Measurements from ENCODE around the gene SLC6A19. TPM values are rescaled to one million over a fixed set of nuclear protein-coding genes. Genes with fewer than 3 reads are reported as not detected.

The SLC6A19 gene
- polyA plus RNA-seq, 1 of the 3 experiments (the other 2 are of a cell fraction), result not detected

GRCh38 chr5:1188464-1188863 lies 12.9 kb upstream of the SLC6A19 start:
- H3K27ac ChIP-seq (ENCODE audit: low read depth in 2 of 2, low read length in 1 of 2), result no peak overlapping the region
- peaks cover 0 to 20% of the 10 kb centered on the region in 2 experiments; a peak in 1 of 4 replicates for H3K4me1 ChIP-seq (ENCODE audit: control insufficient read depth in 1 of 2, insufficient read depth in 2 of 2, low read depth in 1 of 2, low read length in 1 of 2)
- no peak overlapping the region for H2AFZ ChIP-seq (ENCODE audit: low read depth)
- no peak for DNase-seq
- H3K79me2 ChIP-seq (ENCODE audit: insufficient read depth), result no peaks in the 10 kb centered on the region
- TF ChIP-seq JUND (IDR thresholded peaks at IDR 0.05) (no peak), FOXM1 (IDR thresholded peaks at IDR 0.05; ENCODE audit: low read depth) (no peak), NRF1 (IDR thresholded peaks at IDR 0.05; ENCODE audit: low read depth, low read length) (no peak), POLR2AphosphoS5 (IDR thresholded peaks at IDR 0.05; ENCODE audit: low read depth, low read length) (no peak), PBX3 (IDR thresholded peaks at IDR 0.05) (no peak), CHD2 (IDR thresholded peaks at IDR 0.05; ENCODE audit: low read length, partially characterized antibody) (no peak), FOSL2 (IDR thresholded peaks at IDR 0.05; ENCODE audit: borderline replicate concordance, low read depth) (no peak), ZBTB33 (IDR thresholded peaks at IDR 0.05; ENCODE audit: borderline replicate concordance, low read depth) (no peak), ELF1 (IDR thresholded peaks at IDR 0.05) (no peak)
- H3K9ac ChIP-seq, result no peak overlapping the region
- no peaks in the 10 kb centered on the region for H3K9me2 ChIP-seq
- H3K9me3 ChIP-seq, result no peaks in the 10 kb centered on the region
- ChIA-PET CTCF (interaction anchor here (1.1 to 6.5 kb wide), 4 partner anchors 14 to 21 kb away, joined by 3 to 41 read pairs (median 5); no protein-coding TSS in a partner anchor), POLR2A (no interaction called here)
- H3K4me3 ChIP-seq (ENCODE audit: low read depth in 2 of 2, low read length in 1 of 2), result no peak overlapping the region
- no peaks in the 10 kb centered on the region for H3K36me3 ChIP-seq (replicated peaks in 1 of 2; ENCODE audit: control insufficient read depth in 1 of 2, insufficient read depth in 2 of 2, low read length in 1 of 2)
- H3K4me2 ChIP-seq, result no peak overlapping the region
- H3F3A ChIP-seq (replicated peaks; ENCODE audit: insufficient read depth), result peaks cover 6% of the 10 kb centered on the region
- H4K20me1 ChIP-seq (ENCODE audit: insufficient read depth), result no peaks in the 10 kb centered on the region
- 16% methylated on average over 6 of the region's 6 CpGs for WGBS (ENCODE audit: low lambda C conversion rate)
- H3K27me3 ChIP-seq (ENCODE audit: insufficient read depth), result peaks cover 11% of the 10 kb centered on the region; the same call in 1 of the 2 replicates

- H3K4me1 ChIP-seq (ENCODE audit: control insufficient read depth in 1 of 2, insufficient read depth in 2 of 2, low read depth in 1 of 2, low read length in 1 of 2), result peaks cover 0 to 20% of the 10 kb centered on the region in 2 experiments; a peak in 1 of 4 replicates
- H3K9me3 ChIP-seq, result no peaks in the 10 kb centered on the region
- POLR2A ChIA-PET, result no interaction called here
- no peak overlapping the region for H3K27ac ChIP-seq (ENCODE audit: low read depth in 2 of 2, low read length in 1 of 2)
- H2AFZ ChIP-seq (ENCODE audit: low read depth), result no peak overlapping the region
- no peaks in the 10 kb centered on the region for H3K79me2 ChIP-seq (ENCODE audit: insufficient read depth)
- no peak for DNase-seq
- CTCF ChIA-PET, result interaction anchor here (1.1 to 1.4 kb wide), 2 partner anchors 15 to 20 kb away, joined by 3 to 4 read pairs; no protein-coding TSS in a partner anchor
- TF ChIP-seq YY1 (IDR thresholded peaks at IDR 0.05; ENCODE audit: low read depth), result no peak
- no peak for TF ChIP-seq RXRA (IDR thresholded peaks at IDR 0.05; ENCODE audit: borderline replicate concordance, low read depth)
- TF ChIP-seq RAD21 (IDR thresholded peaks at IDR 0.05; ENCODE audit: low read length), result no peak
- no peak for TF ChIP-seq CTCF (IDR thresholded peaks at IDR 0.05)
- no peak for TF ChIP-seq ZBTB33 (IDR thresholded peaks at IDR 0.05; ENCODE audit: borderline replicate concordance, low read depth)
- H4K20me1 ChIP-seq (ENCODE audit: insufficient read depth), result no peaks in the 10 kb centered on the region
- peaks cover 6% of the 10 kb centered on the region for H3F3A ChIP-seq (replicated peaks; ENCODE audit: insufficient read depth)
- no peaks in the 10 kb centered on the region for H3K9me2 ChIP-seq
- no peak overlapping the region for H3K9ac ChIP-seq
- no peak overlapping the region for H3K4me3 ChIP-seq (ENCODE audit: low read depth in 2 of 2, low read length in 1 of 2)
- peaks cover 19% of the 10 kb centered on the region; the same call in 1 of the 2 replicates for H3K27me3 ChIP-seq (ENCODE audit: insufficient read depth)
- no peaks in the 10 kb centered on the region for H3K36me3 ChIP-seq (replicated peaks in 1 of 2; ENCODE audit: control insufficient read depth in 1 of 2, insufficient read depth in 2 of 2, low read length in 1 of 2)
- no peak overlapping the region for H3K4me2 ChIP-seq
- WGBS (ENCODE audit: low lambda C conversion rate), result 51% methylated on average over 10 of the region's 10 CpGs
Measured at GRCh38 chr5:1189269-1189668, 12.1 kb upstream of the SLC6A19 start.

Measured in SK-N-SH (cell line).